A204.1 (cell line): Measurements from ENCODE around the gene EPS8.

Source experiments
- FAIRE-seq: peaks from 2 replicates; lab custom pipeline; 2012; peaks lifted over from hg19 to GRCh38; lab: Jason Lieb, UNC

The EPS8 gene

GRCh38 chr12:15601210-15601800 is 187.9 kb downstream of the EPS8 start:
- FAIRE-seq = no peak

- FAIRE-seq = no peak
Observed at GRCh38 chr12:15600223-15600935, 188.8 kb downstream of the EPS8 start.

GRCh38 chr12:15599266-15600037 is 189.7 kb downstream of the EPS8 start:
- no peak for FAIRE-seq

- no peak for FAIRE-seq
Observed at GRCh38 chr12:15597125-15597830, 191.9 kb downstream of the EPS8 start.

GRCh38 chr12:15596174-15596573 is 193.0 kb downstream of the EPS8 start:
- FAIRE-seq = no peak

GRCh38 chr12:15592934-15593333 is 196.3 kb downstream of the EPS8 start:
- no peak for FAIRE-seq

- no peak for FAIRE-seq
Observed at GRCh38 chr12:15591811-15592210, 197.4 kb downstream of the EPS8 start.

GRCh38 chr12:15590180-15590826 is 198.9 kb downstream of the EPS8 start:
- peak; percentile 81 for FAIRE-seq

GRCh38 chr12:15589328-15590032 is 199.7 kb downstream of the EPS8 start:
- no peak for FAIRE-seq

GRCh38 chr12:15584366-15585041 is 204.7 kb downstream of the EPS8 start:
- peak; percentile 79 for FAIRE-seq

- FAIRE-seq = no peak
Observed at GRCh38 chr12:15583804-15584203, 205.4 kb downstream of the EPS8 start.

- no peak for FAIRE-seq
Observed at GRCh38 chr12:15581006-15581405, 208.2 kb downstream of the EPS8 start.

GRCh38 chr12:15580431-15580830 is 208.8 kb downstream of the EPS8 start:
- FAIRE-seq = no peak

GRCh38 chr12:15575671-15576541 is 213.3 kb downstream of the EPS8 start:
- FAIRE-seq = no peak

- FAIRE-seq = no peak
Observed at GRCh38 chr12:15574353-15574752, 214.8 kb downstream of the EPS8 start.
